Spleen (tissue), 11 donors: ENCODE measurements around the gene LUC7L3. TPM values are rescaled to one million over a fixed set of nuclear protein-coding genes. Genes with fewer than 3 reads are reported as not detected.

Source experiments
- DNase-seq: peaks from one replicate; pipeline ENCODE4 v3.0.0-alpha.2; 2020
- H3K27ac ChIP-seq, 8 donors: fragments of 200-600 bp; sonication (generic) in 7 of 8; 1 replicate in 4 of 8; 2 replicates in 4 of 8; pipeline versions ENCODE4 v1.5.0 to v1.8.0; 2016 to 2021; ENCODE audit warnings: inconsistent platforms in 4 of 8, mild to moderate bottlenecking in 4 of 8, moderate library complexity in 1 of 8
- H3K27me3 ChIP-seq, 7 donors: fragments of 200-600 bp; sonication (generic) in 6 of 7; replicated peaks in 1 of 7; 1 replicate in 4 of 7; 2 replicates in 3 of 7; pipeline versions ENCODE4 v1.5.0 to v1.8.0; 2016 to 2021; ENCODE audit warnings: inconsistent platforms in 3 of 7, mild to moderate bottlenecking in 1 of 7
- H3K36me3 ChIP-seq, 6 donors: fragments of 200-600 bp; sonication (generic) in 5 of 6; 1 replicate in 4 of 6; 2 replicates in 2 of 6; pipeline versions ENCODE4 v1.5.0 to v1.8.0; 2016 to 2021; ENCODE audit warnings: inconsistent platforms in 2 of 6
- H3K4me1 ChIP-seq, 6 donors: fragments of 200-600 bp; sonication (generic) in 5 of 6; 1 replicate in 3 of 6; 2 replicates in 3 of 6; pipeline versions ENCODE4 v1.5.0 to v1.8.0; 2016 to 2021; ENCODE audit warnings: inconsistent platforms in 3 of 6
- H3K4me3 ChIP-seq, 8 donors: fragments of 200-600 bp; sonication (generic) in 7 of 8; 1 replicate in 4 of 8; 2 replicates in 4 of 8; pipeline versions ENCODE4 v1.5.0 to v1.8.0; 2016 to 2021; ENCODE audit warnings: inconsistent platforms in 4 of 8, mild to moderate bottlenecking in 4 of 8, moderate library complexity in 2 of 8
- H3K9me3 ChIP-seq, 8 donors: fragments of 200-600 bp; sonication (generic) in 7 of 8; 1 replicate in 4 of 8; 2 replicates in 4 of 8; pipeline versions ENCODE4 v1.5.0 to v1.8.0; 2016 to 2021; ENCODE audit warnings: inconsistent platforms in 4 of 8
- CTCF ChIP-seq, 11 experiments: fragments of 200-600 bp in 7 of 11; fragments of 450-650 bp in 4 of 11; sonication (generic) in 4 of 11; IDR thresholded peaks in 8 of 11; conservative IDR thresholded peaks in 3 of 11; 1 replicate in 7 of 11; 2 replicates in 4 of 11; pipeline versions ENCODE4 v1.4.0 to v1.8.0; 2016 to 2021; ENCODE audit warnings: antibody characterized with exemption in 11 of 11, inconsistent platforms in 4 of 11, mild to moderate bottlenecking in 1 of 11
- POLR2A ChIP-seq, 3 donors: fragments of 450-650 bp; IDR thresholded peaks; one replicate each; pipeline ENCODE4 v1.5.1; 2017; ENCODE audit warnings: antibody characterized with exemption in 3 of 3, mild to moderate bottlenecking in 1 of 3
- POLR2AphosphoS5 ChIP-seq, 3 donors: sonication (generic); formaldehyde crosslinking; IDR thresholded peaks; one replicate each; pipeline ENCODE4 v1.5.1; 2017; ENCODE audit warnings: antibody characterized with exemption in 3 of 3
- WGBS, 5 donors: extraction: QIAGEN DNeasy Blood & Tissue Kit in 3 of 5; methylation state at CpG; one replicate each; pipeline versions ENCODE4 v1.1.5 to v1.1.7; 2013 to 2018; 5-methylcytosine and 5-hydroxymethylcytosine counted together
- intact Hi-C: fragments of 100-400 bp; cut with DNase I; formaldehyde crosslinking; loops from one replicate; pipeline ENCODE4 v1.15.0; 2023; ENCODE audit warnings: low total_unique reads
- polyA plus RNA-seq, 3 donors: library from polyadenylated mRNA; stranded (reverse); fragments of 200-250 nt; gene quantifications; one replicate each; pipeline ENCODE4 v1.2.1, GENCODE V29; 2013
- total RNA-seq, 7 donors: library from RNA; depleted of rRNA in 3 of 7; stranded (reverse); fragments of >200 nt in 3 of 7; fragmentation: NEBNext Ultra II Directional in 4 of 7; extraction: Animal tissue kit (Norgen Biotek cat#: 25700) in 4 of 7; gene quantifications; one replicate each; pipeline versions ENCODE4 v1.1.0 to v1.2.1, GENCODE V29; 2016 to 2021
- donor health status: healthy with polysubstance abuse.
- donor health status: DM: no; HTN: no; CAD: no; lungs with moderate emphysema.
- donor health status: DM: no; HTN: no; CAD: no.
- donor health status: Bipolar disorder and iron deficiency.
- donor health status: healthy.
- donor health status: DM: no; HTN: no; CAD: no.
- donor health status: DM: yes; HTN: yes; CAD: no.

The LUC7L3 gene
- total and polyA plus RNA-seq, 10 donors: 91.2 to 223 (median 143) TPM

- no peak overlapping the region for H3K27ac ChIP-seq
These were observed 79.3 kb downstream of the LUC7L3 start for GRCh38 chr17:50798424-50799288.

GRCh38 chr17:50799582-50799981, 80.2 kb downstream of the LUC7L3 start:
- intact Hi-C loops: no loop called here
- Histone ChIP-seq H3K4me3 (no peak overlapping the region), H3K9me3 (no peaks in the 10 kb centered on the region), H3K4me1 (no peaks in the 10 kb centered on the region), H3K36me3 (no peaks in the 10 kb centered on the region), H3K27ac (no peak overlapping the region), H3K27me3 (no peaks in the 10 kb centered on the region)
- no peak for DNase-seq
- 84 to 97% (median 92%) methylated on average over 8 to 9 of the region's 9 CpGs for WGBS, 5 donors
- TF ChIP-seq POLR2A (IDR thresholded peaks at IDR 0.05): no peak
- TF ChIP-seq POLR2AphosphoS5 (IDR thresholded peaks at IDR 0.05): no peak
- no peak for TF ChIP-seq CTCF (IDR thresholded peaks at IDR 0.05 in 8 of 11, conservative IDR thresholded peaks at IDR 0.05 in 3 of 11)

More at GRCh38 chr17:50798424-50799288, 79.3 kb downstream of the LUC7L3 start:
- TF ChIP-seq CTCF (IDR thresholded peaks at IDR 0.05 in 8 of 11, conservative IDR thresholded peaks at IDR 0.05 in 3 of 11) (no peak), POLR2AphosphoS5 (IDR thresholded peaks at IDR 0.05) (no peak), POLR2A (IDR thresholded peaks at IDR 0.05) (no peak)
- no peaks in the 10 kb centered on the region for H3K27me3 ChIP-seq
- no peaks in the 10 kb centered on the region for H3K9me3 ChIP-seq
- no peak for DNase-seq
- no peaks in the 10 kb centered on the region for H3K36me3 ChIP-seq
- intact Hi-C loops: no loop called here
- no peak overlapping the region for H3K4me3 ChIP-seq
- H3K4me1 ChIP-seq: no peaks in the 10 kb centered on the region
- 83 to 94% (median 88%) methylated on average over 15 to 19 of the region's 19 CpGs for WGBS, 5 donors

- no peaks in the 10 kb centered on the region for H3K36me3 ChIP-seq
- H3K27ac ChIP-seq: no peak overlapping the region
- WGBS, 5 donors: 82 to 95% (median 85%) methylated on average over 12 of the region's 12 CpGs
- H3K4me1 ChIP-seq: no peaks in the 10 kb centered on the region
- DNase-seq: no peak
- intact Hi-C loops: no loop called here
- no peaks in the 10 kb centered on the region for H3K9me3 ChIP-seq
- H3K4me3 ChIP-seq: no peak overlapping the region
- no peaks in the 10 kb centered on the region for H3K27me3 ChIP-seq
- TF ChIP-seq POLR2AphosphoS5 (IDR thresholded peaks at IDR 0.05): no peak
- TF ChIP-seq POLR2A (IDR thresholded peaks at IDR 0.05): no peak
- no peak for TF ChIP-seq CTCF (IDR thresholded peaks at IDR 0.05 in 8 of 11, conservative IDR thresholded peaks at IDR 0.05 in 3 of 11)
These were observed 80.8 kb downstream of the LUC7L3 start for GRCh38 chr17:50800196-50800700.
